K562 (cell line): Measurements from ENCODE around the gene NOL4L.

Experiments used
- ATF4 ChIP-seq: fragments of 450-650 bp; formaldehyde crosslinking; IDR thresholded peaks from 2 replicates; pipeline ENCODE4 v1.4.0; 2022; ENCODE audit warnings: mild to moderate bottlenecking, moderate library complexity
- GATAD2A ChIP-seq: fragments of 450-650 bp; IDR thresholded peaks from 2 replicates; pipeline ENCODE4 v1.6.1; 2017
- JUN ChIP-seq, 2 experiments: sonication (generic) in 1 of 2; formaldehyde crosslinking in 1 of 2; IDR thresholded peaks; 2 replicates each; pipeline versions ENCODE4 v1.6.1 to v1.8.0; 2012 to 2022; ENCODE audit warnings: borderline replicate concordance in 2 of 2, mild to moderate bottlenecking in 2 of 2, improper control_type of control experiment in 1 of 2, low read depth in 1 of 2, low read length in 1 of 2, missing genetic modification reagents in 1 of 2
- KAT7 ChIP-seq: sonication (generic); formaldehyde crosslinking; IDR thresholded peaks from 2 replicates; pipeline ENCODE4 v1.8.0; 2022; ENCODE audit warnings: missing genetic modification reagents, mild to moderate bottlenecking, borderline replicate concordance
- MYC ChIP-seq, 2 experiments: fragments of 250-450 bp in 1 of 2; sonication (Bioruptor Pico) in 1 of 2; IDR thresholded peaks; 2 replicates each; pipeline versions ENCODE4 v1.5.1 to v1.6.1; 2012 to 2021; ENCODE audit warnings: low read depth in 2 of 2, borderline replicate concordance in 1 of 2, improper control_type of control experiment in 1 of 2, low read length in 1 of 2, mild to moderate bottlenecking in 1 of 2, moderate library complexity in 1 of 2
- SP2 ChIP-seq: IDR thresholded peaks from 2 replicates; pipeline ENCODE4 v1.6.1; 2011; ENCODE audit warnings: mild to moderate bottlenecking, low read depth, low read length, moderate library complexity; ENCODE audit not compliant: poor library complexity, severe bottlenecking; ENCODE audit errors: extremely low read depth
- ZBTB26 ChIP-seq: fragments of 450-650 bp; formaldehyde crosslinking; IDR thresholded peaks from 2 replicates; pipeline ENCODE4 v1.4.0; 2022; ENCODE audit warnings: missing genetic modification characterization
- ZNF253 ChIP-seq: fragments of 250-450 bp; sonication (Bioruptor Pico); conservative IDR thresholded peaks from 2 replicates; pipeline ENCODE4 v1.6.1; 2021; ENCODE audit warnings: mild to moderate bottlenecking
- TF ChIP-seq, protein P1 (sequence below), 3 experiments: IDR thresholded peaks in 2 of 3; conservative IDR thresholded peaks in 1 of 3; 2 replicates each; pipeline ENCODE4 v1.5.1; 2011 to 2012; ENCODE audit warnings: low read length in 3 of 3, mild to moderate bottlenecking in 3 of 3, control low read depth in 2 of 3, improper control_type of control experiment in 1 of 3, inconsistent platforms in 1 of 3, low read depth in 1 of 3, mixed read lengths in 1 of 3, moderate library complexity in 1 of 3; ENCODE audit not compliant: insufficient read depth in 2 of 3
- TF ChIP-seq, protein P2 (sequence below): sonication (generic); formaldehyde crosslinking; IDR thresholded peaks from 2 replicates; pipeline ENCODE4 v1.4.0; 2020; ENCODE audit warnings: mild to moderate bottlenecking, missing genetic modification reagents

- TF ChIP-seq ATF4 (CRISPR knock-in tag) (no peak), GATAD2A (no peak), JUN (IDR thresholded peaks at IDR 0.05; ENCODE audit: borderline replicate concordance, low read depth, low read length) (no peak), JUN (CRISPR knock-in tag; IDR thresholded peaks at IDR 0.05; ENCODE audit: borderline replicate concordance) (no peak), KAT7 (no peak), MYC (IDR thresholded peaks at IDR 0.05; ENCODE audit: low read depth, low read length) (no peak), MYC (CRISPR knock-in tag; IDR thresholded peaks at IDR 0.05; ENCODE audit: borderline replicate concordance, low read depth) (no peak), ZBTB26 (CRISPR knock-in tag) (no peak), ZNF253 (no peak), SP2 (no peak)
- TF ChIP-seq, protein P1, sequence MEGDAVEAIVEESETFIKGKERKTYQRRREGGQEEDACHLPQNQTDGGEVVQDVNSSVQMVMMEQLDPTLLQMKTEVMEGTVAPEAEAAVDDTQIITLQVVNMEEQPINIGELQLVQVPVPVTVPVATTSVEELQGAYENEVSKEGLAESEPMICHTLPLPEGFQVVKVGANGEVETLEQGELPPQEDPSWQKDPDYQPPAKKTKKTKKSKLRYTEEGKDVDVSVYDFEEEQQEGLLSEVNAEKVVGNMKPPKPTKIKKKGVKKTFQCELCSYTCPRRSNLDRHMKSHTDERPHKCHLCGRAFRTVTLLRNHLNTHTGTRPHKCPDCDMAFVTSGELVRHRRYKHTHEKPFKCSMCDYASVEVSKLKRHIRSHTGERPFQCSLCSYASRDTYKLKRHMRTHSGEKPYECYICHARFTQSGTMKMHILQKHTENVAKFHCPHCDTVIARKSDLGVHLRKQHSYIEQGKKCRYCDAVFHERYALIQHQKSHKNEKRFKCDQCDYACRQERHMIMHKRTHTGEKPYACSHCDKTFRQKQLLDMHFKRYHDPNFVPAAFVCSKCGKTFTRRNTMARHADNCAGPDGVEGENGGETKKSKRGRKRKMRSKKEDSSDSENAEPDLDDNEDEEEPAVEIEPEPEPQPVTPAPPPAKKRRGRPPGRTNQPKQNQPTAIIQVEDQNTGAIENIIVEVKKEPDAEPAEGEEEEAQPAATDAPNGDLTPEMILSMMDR (IDR thresholded peaks at IDR 0.05 in 2 of 3, conservative IDR thresholded peaks at IDR 0.05 in 1 of 3; ENCODE audit: insufficient read depth in 2 of 3, low read depth in 1 of 3, low read length in 3 of 3), result no peak
- TF ChIP-seq, protein P2, sequence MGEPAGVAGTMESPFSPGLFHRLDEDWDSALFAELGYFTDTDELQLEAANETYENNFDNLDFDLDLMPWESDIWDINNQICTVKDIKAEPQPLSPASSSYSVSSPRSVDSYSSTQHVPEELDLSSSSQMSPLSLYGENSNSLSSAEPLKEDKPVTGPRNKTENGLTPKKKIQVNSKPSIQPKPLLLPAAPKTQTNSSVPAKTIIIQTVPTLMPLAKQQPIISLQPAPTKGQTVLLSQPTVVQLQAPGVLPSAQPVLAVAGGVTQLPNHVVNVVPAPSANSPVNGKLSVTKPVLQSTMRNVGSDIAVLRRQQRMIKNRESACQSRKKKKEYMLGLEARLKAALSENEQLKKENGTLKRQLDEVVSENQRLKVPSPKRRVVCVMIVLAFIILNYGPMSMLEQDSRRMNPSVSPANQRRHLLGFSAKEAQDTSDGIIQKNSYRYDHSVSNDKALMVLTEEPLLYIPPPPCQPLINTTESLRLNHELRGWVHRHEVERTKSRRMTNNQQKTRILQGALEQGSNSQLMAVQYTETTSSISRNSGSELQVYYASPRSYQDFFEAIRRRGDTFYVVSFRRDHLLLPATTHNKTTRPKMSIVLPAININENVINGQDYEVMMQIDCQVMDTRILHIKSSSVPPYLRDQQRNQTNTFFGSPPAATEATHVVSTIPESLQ, result no peak
Measured at GRCh38 chr20:32578840-32579390, 6.2 kb downstream of the NOL4L start.
